Omental fat pad (tissue), 4 donors: ENCODE measurements around the gene MACROD1. TPM values are rescaled to one million over a fixed set of nuclear protein-coding genes. Genes with fewer than 3 reads are reported as not detected.
A peak's percentile ranks its signal among the peaks of the same experiment; 100 is the strongest.

Source experiments
- ATAC-seq: fragments of 150-250 bp; one replicate; pipeline ENCODE4 v1.9.1; 2016; ENCODE audit warnings: mild to moderate bottlenecking, moderate library complexity; ENCODE audit not compliant: low FRiP score
- DNase-seq: peaks from one replicate; pipeline ENCODE4 v3.0.0-alpha.2; 2019; ENCODE audit warnings: low spot score
- CTCF ChIP-seq, 3 donors: fragments of 450-650 bp; IDR thresholded peaks; one replicate each; pipeline ENCODE4 v1.5.1; 2016 to 2017; ENCODE audit warnings: antibody characterized with exemption in 3 of 3, mild to moderate bottlenecking in 3 of 3, moderate library complexity in 2 of 3
- total RNA-seq, 4 donors: library from RNA; depleted of rRNA; stranded (reverse); fragments of >200 nt; gene quantifications; one replicate each; pipeline ENCODE4 v1.1.0, GENCODE V29; 2016

MACROD1 gene
- total RNA-seq, 4 donors from 2014 or later = 13.8 to 40.9 (median 26.2) TPM

GRCh38 chr11:64027651-64028397, 138.1 kb downstream of the MACROD1 start:
- TF ChIP-seq CTCF (IDR thresholded peaks at IDR 0.05) = no peak
- DNase-seq (no peak), ATAC-seq (peak; percentile 20)

GRCh38 chr11:64026575-64027205, 139.2 kb downstream of the MACROD1 start:
- DNase-seq (no peak), ATAC-seq (no peak)
- TF ChIP-seq CTCF (IDR thresholded peaks at IDR 0.05) = no peak

GRCh38 chr11:64025205-64025604, 140.7 kb downstream of the MACROD1 start:
- TF ChIP-seq CTCF (IDR thresholded peaks at IDR 0.05) = no peak
- ATAC-seq (no peak), DNase-seq (no peak)

- no peak for DNase-seq
- TF ChIP-seq CTCF (IDR thresholded peaks at IDR 0.05) = no peak
- no peak for ATAC-seq
Observed at GRCh38 chr11:64023712-64024710, 141.9 kb downstream of the MACROD1 start.

- ATAC-seq (no peak), DNase-seq (no peak)
- no peak for TF ChIP-seq CTCF (IDR thresholded peaks at IDR 0.05)
Observed at GRCh38 chr11:64022125-64022784, 143.7 kb downstream of the MACROD1 start.

- TF ChIP-seq CTCF (IDR thresholded peaks at IDR 0.05) = no peak
- no peak for DNase-seq
- ATAC-seq = no peak
Observed at GRCh38 chr11:64021757-64022093, 144.2 kb downstream of the MACROD1 start.
